Omental fat pad (tissue), 4 donors: ENCODE data around the gene MYBBP1A. TPM values are rescaled to one million over a fixed set of nuclear protein-coding genes. Genes with fewer than 3 reads are reported as not detected.

Source experiments
- ATAC-seq: fragments of 150-250 bp; one replicate; pipeline ENCODE4 v1.9.1; 2016; ENCODE audit warnings: mild to moderate bottlenecking, moderate library complexity; ENCODE audit not compliant: low FRiP score
- DNase-seq: peaks from one replicate; pipeline ENCODE4 v3.0.0-alpha.2; 2019; ENCODE audit warnings: low spot score
- CTCF ChIP-seq, 3 donors: fragments of 450-650 bp; IDR thresholded peaks; one replicate each; pipeline ENCODE4 v1.5.1; 2016 to 2017; ENCODE audit warnings: antibody characterized with exemption in 3 of 3, mild to moderate bottlenecking in 3 of 3, moderate library complexity in 2 of 3
- total RNA-seq, 4 donors: library from RNA; depleted of rRNA; stranded (reverse); fragments of >200 nt; gene quantifications; one replicate each; pipeline ENCODE4 v1.1.0, GENCODE V29; 2016

MYBBP1A gene
- total RNA-seq, 4 donors from 2014 or later = 33.1 to 142 (median 39.1) TPM

- ATAC-seq (no peak), DNase-seq (no peak)
- TF ChIP-seq CTCF (IDR thresholded peaks at IDR 0.05) = no peak
Observed at GRCh38 chr17:4522661-4523060, 32.5 kb downstream of the MYBBP1A start.

GRCh38 chr17:4520894-4521600, 34.1 kb downstream of the MYBBP1A start:
- no peak for TF ChIP-seq CTCF (IDR thresholded peaks at IDR 0.05)
- DNase-seq = no peak
- ATAC-seq = peak; percentile 76

- DNase-seq = no peak
- TF ChIP-seq CTCF (IDR thresholded peaks at IDR 0.05) = no peak
- no peak for ATAC-seq
Observed at GRCh38 chr17:4520060-4520893, 34.9 kb downstream of the MYBBP1A start.

GRCh38 chr17:4519361-4519788, 35.8 kb downstream of the MYBBP1A start:
- TF ChIP-seq CTCF (IDR thresholded peaks at IDR 0.05) = no peak
- DNase-seq (no peak), ATAC-seq (no peak)

- DNase-seq (no peak), ATAC-seq (no peak)
- TF ChIP-seq CTCF (IDR thresholded peaks at IDR 0.05) = no peak
Observed at GRCh38 chr17:4518901-4519300, 36.3 kb downstream of the MYBBP1A start.

GRCh38 chr17:4516735-4517134, 38.4 kb downstream of the MYBBP1A start:
- DNase-seq = no peak
- no peak for TF ChIP-seq CTCF (IDR thresholded peaks at IDR 0.05)
- no peak for ATAC-seq
